GM12892 (cell line): Measurements from ENCODE around the gene LGR4.

Source experiments
- POLR2A ChIP-seq: IDR thresholded peaks from 2 replicates; pipeline ENCODE4 v1.6.1; 2011; ENCODE audit warnings: low read depth, low read length, control low read depth
- POLR2AphosphoS5 ChIP-seq: IDR thresholded peaks from 2 replicates; pipeline ENCODE4 v1.6.1; 2011; ENCODE audit warnings: low read depth, low read length, control low read depth
- TAF1 ChIP-seq: IDR thresholded peaks from 2 replicates; pipeline ENCODE4 v1.6.1; 2011; ENCODE audit warnings: low read depth, mild to moderate bottlenecking, control low read depth, low read length, borderline replicate concordance

DNA sequence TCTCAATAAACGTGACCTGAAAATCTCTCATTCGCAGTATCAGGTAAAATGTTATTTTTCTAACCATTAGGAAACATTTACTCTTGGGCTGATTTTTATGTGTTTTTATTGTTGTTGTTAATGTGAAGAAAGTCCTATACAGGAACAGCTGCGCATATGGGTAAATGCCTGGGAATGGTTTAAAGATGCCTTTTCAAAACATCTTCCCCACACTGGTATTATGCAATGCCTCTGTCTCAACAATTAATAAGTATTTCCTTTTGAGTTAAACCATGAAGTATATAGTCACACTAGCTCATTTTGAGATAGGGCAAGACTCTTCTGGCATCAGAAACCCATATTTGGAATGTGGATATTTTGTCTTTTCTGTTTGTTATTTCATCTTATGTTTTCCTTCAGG lies 47.6 kb upstream of the LGR4 start:
- TF ChIP-seq POLR2A: no peak
- TF ChIP-seq POLR2AphosphoS5: no peak
- TF ChIP-seq TAF1: no peak
